Adrenal gland (tissue), 5 donors: ENCODE data around the gene BAZ1A.

ENCODE experiments used
- POLR2A ChIP-seq, 2 donors: fragments of 450-650 bp; IDR thresholded peaks; one replicate each; pipeline ENCODE4 v1.6.1; 2017; ENCODE audit warnings: antibody characterized with exemption in 2 of 2, mild to moderate bottlenecking in 2 of 2, moderate library complexity in 1 of 2
- TF ChIP-seq, protein P1 (sequence below), 6 experiments: fragments of 450-650 bp in 4 of 6; fragments of 200-600 bp in 2 of 6; sonication (generic) in 1 of 6; IDR thresholded peaks; 1 replicate in 5 of 6; 2 replicates in 1 of 6; pipeline versions ENCODE4 v1.5.1 to v1.8.0; 2016 to 2021; ENCODE audit warnings: antibody characterized with exemption in 6 of 6, mild to moderate bottlenecking in 2 of 6, moderate library complexity in 1 of 6
- donor health status: DM: no; HTN: no; CAD: no.

DNA sequence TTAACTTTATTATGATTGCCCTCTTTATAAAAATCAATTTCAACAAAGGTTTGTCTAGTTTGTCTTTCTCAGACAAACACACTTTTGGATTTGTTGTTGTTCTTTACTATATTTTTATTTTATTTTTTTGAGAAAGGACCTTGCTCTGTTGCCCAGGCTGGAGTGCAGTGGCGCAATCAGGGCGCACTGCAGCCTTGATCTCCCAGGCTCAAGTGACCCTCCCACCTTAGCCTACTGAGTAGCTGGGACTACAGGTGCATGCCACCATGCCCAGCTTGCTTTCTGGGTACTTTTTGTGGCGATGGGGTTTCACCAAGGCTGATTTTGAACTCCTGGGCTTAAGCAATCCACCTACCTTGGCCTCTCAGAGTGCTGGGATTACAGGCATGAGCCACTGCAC lies 96.4 kb downstream of the BAZ1A start:
- TF ChIP-seq, protein P1, sequence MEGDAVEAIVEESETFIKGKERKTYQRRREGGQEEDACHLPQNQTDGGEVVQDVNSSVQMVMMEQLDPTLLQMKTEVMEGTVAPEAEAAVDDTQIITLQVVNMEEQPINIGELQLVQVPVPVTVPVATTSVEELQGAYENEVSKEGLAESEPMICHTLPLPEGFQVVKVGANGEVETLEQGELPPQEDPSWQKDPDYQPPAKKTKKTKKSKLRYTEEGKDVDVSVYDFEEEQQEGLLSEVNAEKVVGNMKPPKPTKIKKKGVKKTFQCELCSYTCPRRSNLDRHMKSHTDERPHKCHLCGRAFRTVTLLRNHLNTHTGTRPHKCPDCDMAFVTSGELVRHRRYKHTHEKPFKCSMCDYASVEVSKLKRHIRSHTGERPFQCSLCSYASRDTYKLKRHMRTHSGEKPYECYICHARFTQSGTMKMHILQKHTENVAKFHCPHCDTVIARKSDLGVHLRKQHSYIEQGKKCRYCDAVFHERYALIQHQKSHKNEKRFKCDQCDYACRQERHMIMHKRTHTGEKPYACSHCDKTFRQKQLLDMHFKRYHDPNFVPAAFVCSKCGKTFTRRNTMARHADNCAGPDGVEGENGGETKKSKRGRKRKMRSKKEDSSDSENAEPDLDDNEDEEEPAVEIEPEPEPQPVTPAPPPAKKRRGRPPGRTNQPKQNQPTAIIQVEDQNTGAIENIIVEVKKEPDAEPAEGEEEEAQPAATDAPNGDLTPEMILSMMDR (IDR thresholded peaks at IDR 0.05) = no peak
- TF ChIP-seq POLR2A (IDR thresholded peaks at IDR 0.05) = no peak
